Keratinocyte (primary cell): ENCODE results near the gene SNTB2.

ENCODE experiments used
- EZH2 ChIP-seq: IDR thresholded peaks from one replicate; pipeline ENCODE4 v1.6.1; 2012; ENCODE audit warnings: inconsistent platforms, mild to moderate bottlenecking, low read length, moderate library complexity
- TF ChIP-seq, protein P1 (sequence below), 3 experiments: IDR thresholded peaks in 1 of 3; conservative IDR thresholded peaks in 1 of 3; optimal IDR thresholded peaks in 1 of 3; 2 replicates in 2 of 3; 3 replicates in 1 of 3; pipeline versions ENCODE3 to v1.5.1; 2011; ENCODE audit warnings: low read length in 3 of 3, mild to moderate bottlenecking in 3 of 3, moderate library complexity in 2 of 3, control low read depth in 1 of 3, inconsistent platforms in 1 of 3; ENCODE audit not compliant: insufficient read depth in 2 of 3; ENCODE audit errors: extremely low read depth in 1 of 3

- TF ChIP-seq, protein P1, sequence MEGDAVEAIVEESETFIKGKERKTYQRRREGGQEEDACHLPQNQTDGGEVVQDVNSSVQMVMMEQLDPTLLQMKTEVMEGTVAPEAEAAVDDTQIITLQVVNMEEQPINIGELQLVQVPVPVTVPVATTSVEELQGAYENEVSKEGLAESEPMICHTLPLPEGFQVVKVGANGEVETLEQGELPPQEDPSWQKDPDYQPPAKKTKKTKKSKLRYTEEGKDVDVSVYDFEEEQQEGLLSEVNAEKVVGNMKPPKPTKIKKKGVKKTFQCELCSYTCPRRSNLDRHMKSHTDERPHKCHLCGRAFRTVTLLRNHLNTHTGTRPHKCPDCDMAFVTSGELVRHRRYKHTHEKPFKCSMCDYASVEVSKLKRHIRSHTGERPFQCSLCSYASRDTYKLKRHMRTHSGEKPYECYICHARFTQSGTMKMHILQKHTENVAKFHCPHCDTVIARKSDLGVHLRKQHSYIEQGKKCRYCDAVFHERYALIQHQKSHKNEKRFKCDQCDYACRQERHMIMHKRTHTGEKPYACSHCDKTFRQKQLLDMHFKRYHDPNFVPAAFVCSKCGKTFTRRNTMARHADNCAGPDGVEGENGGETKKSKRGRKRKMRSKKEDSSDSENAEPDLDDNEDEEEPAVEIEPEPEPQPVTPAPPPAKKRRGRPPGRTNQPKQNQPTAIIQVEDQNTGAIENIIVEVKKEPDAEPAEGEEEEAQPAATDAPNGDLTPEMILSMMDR (optimal IDR thresholded peaks at IDR 0.05 in 1 of 3, IDR thresholded peaks at IDR 0.05 in 1 of 3, conservative IDR thresholded peaks at IDR 0.05 in 1 of 3; ENCODE audit: extremely low read depth in 1 of 3, insufficient read depth in 2 of 3, low read length in 3 of 3): no peak
- no peak for TF ChIP-seq EZH2
These were observed 114.2 kb downstream of the SNTB2 start for GRCh38 chr16:69301187-69301586.
